BJ (cell line): Measurements from ENCODE around the gene SPARC. TPM values are rescaled to one million over a fixed set of nuclear protein-coding genes. Genes with fewer than 3 reads are reported as not detected.

Experiments used
- CTCF ChIA-PET: fragments of 350-600 bp; formaldehyde crosslinking; extraction: SDS; loops from one replicate; lab custom pipeline; 2021; ENCODE audit warnings: antibody characterized with exemption, inconsistent platforms; lab: Yijun Ruan, JAX
- POLR2A ChIA-PET: fragments of 300-600 bp; sonication (Branson Sonifier 250); formaldehyde crosslinking; extraction: SDS; loops from one replicate; lab custom pipeline; 2021; ENCODE audit warnings: antibody characterized with exemption; lab: Charles Lee
- DNase-seq: peaks from one replicate; pipeline ENCODE4 v3.0.0-alpha.2; 2011; ENCODE audit warnings: low read depth
- H3K27me3 ChIP-seq: 2 replicates; pipeline ENCODE4 v1.6.0; 2011; ENCODE audit warnings: low read length; ENCODE audit not compliant: control insufficient read depth, insufficient read depth
- H3K36me3 ChIP-seq: 2 replicates; pipeline ENCODE4 v1.5.1; 2011; ENCODE audit warnings: low read length; ENCODE audit not compliant: control insufficient read depth, insufficient read depth
- H3K4me3 ChIP-seq: 2 replicates; pipeline ENCODE4 v1.5.1; 2011; ENCODE audit warnings: low read depth, mild to moderate bottlenecking, control low read depth, low read length
- polyA plus RNA-seq: library from polyadenylated mRNA; depleted of rRNA; stranded (reverse); fragments of >200 nt; gene quantifications from 2 replicates; pipeline ENCODE4 v1.2.3, GENCODE V29; 2011
- TF ChIP-seq, protein P1 (sequence below): IDR thresholded peaks from 2 replicates; pipeline ENCODE4 v1.5.1; 2011; ENCODE audit warnings: low read depth, mild to moderate bottlenecking, control low read depth, inconsistent platforms, low read length, moderate library complexity; ENCODE audit not compliant: insufficient read depth

SPARC gene
- polyA plus RNA-seq, 1 experiment: 17,277 TPM

DNA sequence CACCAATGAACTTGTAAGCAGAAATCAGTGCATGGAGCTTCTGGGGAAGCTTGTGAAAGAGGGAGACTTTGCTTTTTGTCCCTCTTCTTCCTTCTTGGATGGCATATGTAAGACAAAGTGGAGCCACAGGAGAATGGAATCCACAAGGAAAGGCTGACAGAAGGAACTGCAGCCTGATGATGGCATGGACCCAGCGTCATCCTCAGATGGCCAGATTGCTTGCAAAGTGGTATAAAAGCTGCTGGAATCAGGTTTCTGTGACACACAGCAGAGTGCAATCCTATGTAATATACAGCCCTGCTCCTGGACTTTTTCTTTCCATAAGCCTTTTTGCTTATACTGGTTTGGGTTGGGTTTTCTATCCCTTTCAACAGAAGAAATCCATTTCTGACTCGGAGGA, 31.4 kb upstream of the SPARC start:
- no peaks in the 10 kb centered on the region for H3K27me3 ChIP-seq
- H3K4me3 ChIP-seq: no peak overlapping the region
- ChIA-PET POLR2A (interaction anchor here (0.7 to 1.8 kb wide), 8 partner anchors 11 to 57 kb away, joined by 3 to 20 read pairs (median 5); partner anchors contain the start of gene SPARC), CTCF (interaction anchor here (0.6 to 7.4 kb wide), 22 partner anchors 8 to 256 kb away, joined by 3 to 109 read pairs (median 6); partner anchors contain the start of gene SPARC)
- DNase-seq: no peak
- H3K36me3 ChIP-seq: no peaks in the 10 kb centered on the region
- TF ChIP-seq, protein P1, sequence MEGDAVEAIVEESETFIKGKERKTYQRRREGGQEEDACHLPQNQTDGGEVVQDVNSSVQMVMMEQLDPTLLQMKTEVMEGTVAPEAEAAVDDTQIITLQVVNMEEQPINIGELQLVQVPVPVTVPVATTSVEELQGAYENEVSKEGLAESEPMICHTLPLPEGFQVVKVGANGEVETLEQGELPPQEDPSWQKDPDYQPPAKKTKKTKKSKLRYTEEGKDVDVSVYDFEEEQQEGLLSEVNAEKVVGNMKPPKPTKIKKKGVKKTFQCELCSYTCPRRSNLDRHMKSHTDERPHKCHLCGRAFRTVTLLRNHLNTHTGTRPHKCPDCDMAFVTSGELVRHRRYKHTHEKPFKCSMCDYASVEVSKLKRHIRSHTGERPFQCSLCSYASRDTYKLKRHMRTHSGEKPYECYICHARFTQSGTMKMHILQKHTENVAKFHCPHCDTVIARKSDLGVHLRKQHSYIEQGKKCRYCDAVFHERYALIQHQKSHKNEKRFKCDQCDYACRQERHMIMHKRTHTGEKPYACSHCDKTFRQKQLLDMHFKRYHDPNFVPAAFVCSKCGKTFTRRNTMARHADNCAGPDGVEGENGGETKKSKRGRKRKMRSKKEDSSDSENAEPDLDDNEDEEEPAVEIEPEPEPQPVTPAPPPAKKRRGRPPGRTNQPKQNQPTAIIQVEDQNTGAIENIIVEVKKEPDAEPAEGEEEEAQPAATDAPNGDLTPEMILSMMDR: no peak

DNA sequence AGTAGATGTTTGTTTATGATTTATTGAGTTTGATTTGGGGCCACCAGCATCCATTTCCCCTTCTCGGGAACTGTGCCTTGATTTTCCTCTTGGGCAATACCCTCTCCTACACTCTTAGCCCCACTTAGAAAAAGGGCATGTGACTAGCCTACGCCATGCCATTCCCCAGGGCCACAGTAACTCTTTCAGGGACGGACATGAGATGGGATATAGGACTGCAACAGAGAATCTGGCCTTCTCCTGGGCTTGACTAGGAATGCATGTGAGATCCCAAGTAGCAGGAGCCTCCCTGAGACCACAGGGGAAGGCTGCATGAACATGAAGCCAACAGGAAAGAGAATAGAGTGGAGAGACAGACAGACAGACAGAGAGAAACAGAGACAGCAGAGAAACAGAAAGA, 30.7 kb upstream of the SPARC start:
- no peak for DNase-seq
- ChIA-PET POLR2A (interaction anchor here (1.8 kb wide), 1 partner anchor 30 kb away, joined by 20 read pairs; the partner anchor contains the start of gene SPARC), CTCF (interaction anchor here (0.8 to 7.4 kb wide), 5 partner anchors 10 to 65 kb away, joined by 4 to 109 read pairs (median 7); no protein-coding TSS in a partner anchor)
- Histone ChIP-seq H3K4me3 (no peak overlapping the region), H3K36me3 (no peaks in the 10 kb centered on the region), H3K27me3 (no peaks in the 10 kb centered on the region)
- TF ChIP-seq, protein P1: no peak

DNA sequence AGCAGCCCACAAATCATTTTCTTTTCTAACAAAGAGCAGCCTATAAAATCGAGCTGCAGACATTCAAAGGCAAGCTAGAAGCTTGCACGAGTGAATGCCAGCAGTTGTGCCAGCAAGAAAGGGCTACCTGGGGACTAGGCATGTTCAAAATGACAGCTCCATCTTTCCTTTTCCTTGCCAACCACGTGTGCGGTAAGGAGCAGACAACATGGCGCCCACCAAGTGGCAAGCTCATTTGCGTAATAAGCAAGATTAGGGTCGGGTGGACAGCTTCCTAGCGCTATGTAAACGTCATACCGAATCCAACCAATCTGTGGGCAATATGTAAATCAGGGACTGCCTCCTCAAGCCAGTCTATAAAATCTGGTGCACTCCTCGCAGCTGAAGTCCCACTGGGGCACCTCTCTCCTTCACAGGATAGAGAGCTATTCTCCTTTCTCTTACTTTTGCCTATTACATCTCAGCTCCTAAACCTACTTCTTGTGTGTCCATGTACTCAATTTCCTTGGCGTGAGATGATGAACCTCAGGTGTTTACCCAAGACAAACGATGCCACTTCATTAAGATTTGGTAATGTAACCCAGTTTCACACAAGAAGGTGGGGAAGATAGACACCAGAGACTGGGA, 22.5 kb upstream of the SPARC start:
- Histone ChIP-seq H3K4me3 (no peak overlapping the region), H3K36me3 (no peaks in the 10 kb centered on the region), H3K27me3 (no peaks in the 10 kb centered on the region)
- DNase-seq: no peak
- CTCF ChIA-PET: interaction anchor here (1.0 kb wide), 1 partner anchor 28 kb away, joined by 3 read pairs; no protein-coding TSS in a partner anchor
- TF ChIP-seq, protein P1: no peak
- POLR2A ChIA-PET: no interaction called here

DNA sequence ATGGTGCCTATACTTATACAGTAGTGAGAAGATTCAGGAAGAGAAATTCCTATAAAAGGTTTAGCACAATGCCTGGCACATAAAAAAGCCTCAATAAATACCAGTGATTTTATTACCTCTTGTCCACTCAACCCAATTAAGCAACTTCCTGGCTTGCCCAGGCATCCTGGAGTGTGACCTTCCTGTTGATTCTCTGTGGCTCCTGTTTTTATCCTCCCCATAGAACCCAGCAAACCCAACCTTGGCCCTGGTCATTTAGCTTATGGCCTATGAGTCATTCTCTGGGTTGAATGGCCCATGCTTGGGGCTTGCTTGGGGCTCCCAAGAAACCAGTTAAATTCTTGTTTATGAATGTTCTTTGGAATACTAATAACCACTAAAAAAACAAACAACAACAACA, 21.4 kb upstream of the SPARC start:
- ChIA-PET CTCF (interaction anchor here (2.0 to 3.6 kb wide), 2 partner anchors 10 to 32 kb away, joined by 7 to 16 read pairs; no protein-coding TSS in a partner anchor), POLR2A (interaction anchor here (1.3 kb wide), 1 partner anchor 9 kb away, joined by 5 read pairs; no protein-coding TSS in a partner anchor)
- no peak for DNase-seq
- no peak overlapping the region for H3K4me3 ChIP-seq
- H3K27me3 ChIP-seq: no peaks in the 10 kb centered on the region
- no peaks in the 10 kb centered on the region for H3K36me3 ChIP-seq
- TF ChIP-seq, protein P1: no peak

DNA sequence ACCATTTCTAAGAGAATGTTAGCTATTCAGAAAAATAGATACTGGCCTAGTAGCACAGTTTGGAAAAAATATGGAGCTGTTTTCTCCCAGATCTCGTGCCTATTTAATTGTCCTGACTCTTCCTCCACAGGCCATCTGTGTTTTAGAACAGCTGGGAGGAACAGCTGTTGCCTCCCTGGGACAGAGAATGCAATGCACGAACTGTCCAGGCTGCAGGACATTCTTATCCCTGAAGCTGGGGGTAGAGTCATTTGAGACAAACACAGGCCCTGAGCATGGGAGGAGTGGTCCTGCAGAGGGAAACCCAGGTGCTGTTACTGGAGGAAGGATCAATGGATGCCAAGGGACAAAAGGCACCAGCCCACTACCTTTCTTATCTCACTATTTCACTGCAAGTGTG, 20.9 kb upstream of the SPARC start:
- no peak overlapping the region for H3K4me3 ChIP-seq
- ChIA-PET POLR2A (interaction anchor here (0.7 to 1.3 kb wide), 4 partner anchors 8 to 33 kb away, joined by 3 to 6 read pairs (median 4); no protein-coding TSS in a partner anchor), CTCF (interaction anchor here (0.7 to 3.6 kb wide), 5 partner anchors 9 to 33 kb away, joined by 3 to 16 read pairs (median 7); no protein-coding TSS in a partner anchor)
- no peaks in the 10 kb centered on the region for H3K27me3 ChIP-seq
- TF ChIP-seq, protein P1: no peak
- H3K36me3 ChIP-seq: no peaks in the 10 kb centered on the region
- no peak for DNase-seq
